HG03342 (cell line): ENCODE data around the gene ZKSCAN5.
"Not testable (repeated sequence)": the region's sequence is repeated elsewhere in the genome, so short reads cannot be mapped to it uniquely, and the experiment has no call there.

Experiments used
- ATAC-seq: cut with Tn5 transposase; IDR thresholded peaks from one replicate; pipeline ENCODE4 v1.9.1; 2021; ENCODE audit warnings: mild to moderate bottlenecking, moderate library complexity; ENCODE audit not compliant: unreplicated experiment

ZKSCAN5 gene

GRCh38 chr7:99551767-99552463, 47.5 kb downstream of the ZKSCAN5 start, which contains the start of gene FAM200A:
Gene FAM200A, minus strand, starts transcription at chr7:99552114. Its CDS starts 3,707 bp downstream, at chr7:99548407.
- peak; percentile 94 for ATAC-seq

GRCh38 chr7:99553039-99553438, 48.6 kb downstream of the ZKSCAN5 start:
- no peak for ATAC-seq

DNA sequence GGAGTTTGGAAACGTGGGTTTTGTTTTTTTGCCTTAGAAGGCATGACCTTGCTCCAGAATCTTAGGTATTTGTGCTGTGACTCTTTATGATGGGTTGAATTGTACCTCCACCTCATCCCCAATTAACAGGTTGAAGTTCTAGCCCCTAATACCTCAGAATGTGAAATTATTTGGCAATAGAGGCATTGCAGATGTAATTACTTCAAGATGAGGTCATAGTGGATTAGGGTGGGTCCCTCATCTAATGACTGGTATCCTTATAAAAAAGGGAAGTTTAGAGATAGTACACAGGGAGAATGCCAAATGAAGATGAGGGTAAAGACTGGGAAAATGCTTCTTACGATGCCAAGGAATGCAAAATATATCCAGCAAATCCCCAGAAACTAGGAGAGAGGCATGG, 50.5 kb downstream of the ZKSCAN5 start:
- ATAC-seq, result no peak

GRCh38 chr7:99557196-99557607, 52.7 kb downstream of the ZKSCAN5 start:
- no peak for ATAC-seq

GRCh38 chr7:99557940-99558305, 53.5 kb downstream of the ZKSCAN5 start:
- ATAC-seq, result peak; percentile 35

DNA sequence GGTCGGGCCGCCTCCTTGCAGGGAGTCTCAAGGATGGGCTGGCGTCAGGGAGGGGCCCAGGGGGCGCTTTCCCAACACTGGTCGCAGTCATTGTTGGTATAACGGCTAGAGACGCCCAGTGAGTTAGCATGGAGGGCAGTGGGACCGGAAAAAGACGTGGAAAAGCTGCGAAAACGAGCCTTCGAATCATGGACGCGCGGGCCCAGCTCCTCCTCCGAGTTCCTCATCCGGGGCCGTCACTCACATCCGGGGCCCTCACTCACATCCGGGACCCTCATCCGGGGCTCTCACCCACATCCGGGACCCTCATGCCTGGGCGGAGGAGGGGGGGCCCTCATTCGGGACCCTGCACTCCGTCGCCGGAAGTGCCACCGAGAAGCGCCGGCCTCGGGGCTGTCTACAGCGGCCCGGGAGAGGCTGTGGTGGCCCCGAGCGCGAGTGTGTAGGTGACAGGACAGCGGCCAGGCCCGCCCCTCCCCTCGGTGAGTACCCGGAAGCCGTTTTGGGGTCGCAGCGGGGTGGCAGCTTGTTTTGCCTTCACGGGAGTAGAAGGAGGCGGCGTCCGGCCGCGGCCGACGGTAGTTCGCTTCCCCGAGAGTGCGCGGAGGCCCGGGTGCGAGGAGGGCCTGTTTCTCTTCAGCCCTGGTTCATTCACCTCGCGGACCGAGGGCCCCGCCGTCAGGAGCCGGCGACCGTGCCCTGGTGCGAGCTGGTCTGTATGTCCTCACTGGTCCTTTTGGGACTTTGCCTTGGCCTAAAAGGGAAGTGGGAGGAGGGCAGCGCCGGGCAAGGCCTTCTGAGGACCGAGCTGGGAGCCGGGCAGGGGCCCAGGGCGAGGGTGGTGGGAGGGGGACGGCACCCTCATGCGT, 54.1 kb downstream of the ZKSCAN5 start, which contains the start of gene ZNF655:
ZNF655 (plus strand) TSS at position 337 of the 869 bp plus-strand sequence. CDS start 1,918 bp downstream, outside the sequence.
- ATAC-seq, result peak; percentile 81

DNA sequence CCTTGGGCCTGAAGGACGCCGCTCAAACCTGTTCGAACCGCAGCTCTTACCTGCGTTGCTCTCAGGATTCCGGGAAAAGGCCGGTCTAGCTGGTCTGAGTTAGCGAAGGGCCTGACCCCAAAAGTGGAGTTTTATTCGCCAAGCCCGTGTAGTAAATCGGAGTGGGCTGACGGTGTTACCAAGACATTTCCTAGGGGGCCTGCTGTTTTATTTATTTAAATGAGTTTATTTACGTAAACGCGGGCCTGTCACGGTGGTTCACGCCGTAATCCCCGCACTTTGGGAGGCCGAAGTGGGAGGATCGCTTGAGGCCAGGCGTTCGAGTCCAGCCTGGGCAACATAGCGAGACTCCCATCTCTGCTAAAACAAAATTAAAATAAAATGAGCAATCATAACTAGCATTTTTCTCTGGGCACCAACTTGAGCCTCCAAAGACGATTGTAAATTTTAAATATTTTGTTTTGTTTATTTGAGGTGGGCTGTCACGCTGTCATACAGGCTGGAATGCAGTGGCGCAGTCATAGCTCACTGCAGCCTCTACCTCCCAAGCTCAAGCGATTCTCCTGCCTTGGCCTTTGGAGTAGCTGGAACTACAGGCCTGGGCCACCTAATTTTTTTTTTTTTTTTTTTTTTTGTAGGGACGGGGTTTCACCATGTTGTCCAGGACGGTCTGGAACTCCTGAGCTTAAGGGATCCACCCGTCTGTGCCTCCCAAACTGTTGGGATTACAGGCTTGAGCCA, 54.9 kb downstream of the ZKSCAN5 start:
- no peak for ATAC-seq

- ATAC-seq, result no peak
Measured at GRCh38 chr7:99560834-99561736, 56.6 kb downstream of the ZKSCAN5 start.

GRCh38 chr7:99561737-99562051, 57.2 kb downstream of the ZKSCAN5 start:
- ATAC-seq, result no peak

- no peak for ATAC-seq
Measured at GRCh38 chr7:99562114-99562784, 57.8 kb downstream of the ZKSCAN5 start.

- ATAC-seq, result no peak
Measured at GRCh38 chr7:99562832-99563231, 58.4 kb downstream of the ZKSCAN5 start.

DNA sequence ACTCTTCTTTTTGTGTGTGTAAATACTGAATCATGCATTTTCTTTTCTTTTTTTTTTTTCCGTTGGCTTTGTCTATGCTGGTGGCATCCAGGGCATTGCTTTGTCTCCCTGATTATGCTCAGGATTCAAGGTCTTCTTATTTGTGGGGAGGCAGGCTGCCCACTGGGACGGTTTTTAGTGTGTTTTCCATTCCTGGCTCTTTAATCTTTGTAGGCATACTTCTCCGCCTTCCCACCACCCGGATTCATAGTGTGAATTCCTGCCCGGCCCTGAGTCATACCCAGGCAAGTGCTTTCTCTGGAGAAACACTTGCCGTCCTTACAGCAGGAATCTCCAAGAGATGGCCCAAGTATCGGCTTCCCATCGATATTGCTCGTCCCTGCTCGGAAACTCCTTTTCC, 59.2 kb downstream of the ZKSCAN5 start:
- ATAC-seq, result no peak

- ATAC-seq, result not testable (repeated sequence)
Measured at GRCh38 chr7:99568770-99569169, 64.3 kb downstream of the ZKSCAN5 start.

DNA sequence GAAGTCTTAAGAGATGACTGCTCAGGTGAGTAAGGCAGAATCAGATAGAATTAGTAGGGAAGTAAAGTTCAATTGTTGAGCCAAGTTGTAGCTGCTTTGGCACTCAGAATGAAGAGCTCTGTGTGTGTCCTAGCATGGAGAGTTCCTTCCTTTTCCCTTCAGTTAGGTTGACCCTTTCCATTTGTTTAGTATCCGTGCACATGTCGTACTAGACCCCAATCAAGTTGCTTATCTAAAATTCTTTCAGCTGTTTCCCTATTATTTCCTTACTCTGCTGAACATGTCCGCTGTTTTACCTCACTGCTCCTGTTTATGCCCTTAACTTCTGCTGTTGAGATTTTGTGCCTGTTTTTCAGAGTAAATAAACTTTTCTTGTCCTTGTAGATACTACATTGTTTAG, 67.3 kb downstream of the ZKSCAN5 start:
- no peak for ATAC-seq

- ATAC-seq, result no peak
Measured at GRCh38 chr7:99573257-99573656, 68.8 kb downstream of the ZKSCAN5 start.

- ATAC-seq, result no peak
Measured at GRCh38 chr7:99576251-99576650, 71.8 kb downstream of the ZKSCAN5 start.

DNA sequence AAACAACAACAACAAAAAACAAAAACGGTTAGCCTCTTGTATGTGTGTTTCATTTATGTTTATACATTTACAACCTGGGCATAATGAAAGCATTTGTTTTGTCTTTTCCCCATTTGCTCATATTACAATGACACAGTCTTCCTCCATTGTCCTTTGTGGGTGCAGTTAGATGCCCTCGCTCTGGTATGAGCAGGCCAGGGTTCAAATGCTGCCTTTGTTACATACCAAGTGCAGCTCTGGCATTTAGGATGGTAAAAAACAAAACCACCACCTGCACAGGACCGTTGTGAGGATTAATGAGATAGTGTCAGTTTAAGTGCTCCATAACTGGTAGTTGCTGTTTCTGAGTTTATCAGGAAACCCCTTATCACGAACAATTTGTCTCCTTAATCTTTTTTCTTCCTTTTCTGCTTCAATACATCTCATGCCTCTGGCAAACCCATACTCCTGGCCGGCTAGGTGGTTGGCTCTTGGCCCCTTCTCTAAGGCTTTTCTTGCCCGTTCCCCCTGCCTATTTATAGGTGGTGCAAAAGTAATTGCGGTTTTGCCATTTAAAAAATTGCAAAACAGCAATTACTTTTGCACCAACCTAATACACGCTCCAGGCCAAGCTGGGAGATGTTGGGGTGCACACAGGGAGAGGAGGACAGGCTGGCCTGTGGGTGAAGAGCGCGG, 75.0 kb downstream of the ZKSCAN5 start:
- no peak for ATAC-seq

DNA sequence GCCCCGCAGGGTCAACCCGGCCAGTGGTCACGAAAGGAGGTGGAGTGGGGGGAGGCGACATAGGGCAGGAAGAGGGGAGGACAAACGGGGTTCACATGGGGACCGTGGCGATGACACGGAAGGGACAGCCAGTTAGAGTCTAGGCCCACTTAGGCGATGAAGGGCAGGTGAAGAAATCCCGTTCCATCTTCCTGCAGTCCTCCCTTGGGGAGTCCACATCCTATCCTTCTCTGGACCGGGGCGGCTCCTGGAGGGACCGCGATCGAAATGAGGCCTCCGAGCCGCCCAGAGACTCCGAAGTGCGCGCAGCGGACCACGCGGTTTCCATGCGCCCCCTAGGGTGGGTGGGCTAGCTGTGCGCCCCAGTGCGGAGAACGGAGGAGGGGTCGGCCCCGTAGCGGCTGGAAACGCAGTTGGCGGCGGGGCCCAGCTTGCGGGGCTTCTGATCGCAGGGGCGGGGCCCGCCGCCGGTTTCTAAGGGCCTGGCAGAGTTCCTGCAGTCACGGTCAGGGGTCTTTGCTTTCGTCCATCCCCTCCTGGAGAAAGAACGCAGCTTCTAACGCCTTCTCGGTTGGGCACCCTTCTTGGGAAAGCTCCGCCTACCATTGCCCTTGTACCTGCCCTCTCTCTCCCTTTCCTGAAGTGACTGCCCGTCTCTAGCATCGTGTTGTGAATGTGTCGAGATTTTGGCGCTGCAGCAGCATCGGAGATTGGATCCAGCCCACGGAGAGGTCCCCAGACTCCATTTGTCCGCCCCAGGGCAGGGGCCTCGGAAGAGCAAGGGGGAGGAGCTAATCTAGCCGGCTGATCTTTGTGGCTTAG, 75.7 kb downstream of the ZKSCAN5 start:
- ATAC-seq, result no peak
